AG04449 (cell line): Measurements from ENCODE around the gene MAP3K5.
"Not testable (repeated sequence)": the region's sequence is repeated elsewhere in the genome, so short reads cannot be mapped to it uniquely, and the experiment has no call there.

Experiments
- CTCF ChIA-PET: fragments of 350-600 bp; formaldehyde crosslinking; extraction: SDS; loops from one replicate; lab custom pipeline; 2021; ENCODE audit warnings: antibody characterized with exemption; lab: Yijun Ruan, JAX
- POLR2A ChIA-PET: fragments of 400-600, 350-600 bp; formaldehyde crosslinking; extraction: SDS; loops from one replicate; lab custom pipeline; 2020; ENCODE audit warnings: antibody characterized with exemption, inconsistent platforms; lab: Yijun Ruan, JAX
- DNase-seq: peaks from one replicate; pipeline ENCODE4 v3.0.0-alpha.2; 2010; ENCODE audit warnings: low read depth, low spot score
- H3K4me3 ChIP-seq: 2 replicates; pipeline ENCODE4 v1.5.1; 2011; ENCODE audit warnings: low read depth, mild to moderate bottlenecking, control low read depth, low read length
- CTCF ChIP-seq: IDR thresholded peaks from one replicate; pipeline ENCODE4 v1.5.1; 2011; ENCODE audit warnings: mild to moderate bottlenecking, moderate library complexity, low read length, control low read depth, inconsistent platforms; ENCODE audit not compliant: insufficient read depth; ENCODE audit errors: missing control alignments

MAP3K5 gene

GRCh38 chr6:136716917-136717715 lies 75.2 kb downstream of the MAP3K5 start:
- ChIA-PET POLR2A (no interaction called here), CTCF (no interaction called here)
- no peak for DNase-seq
- no peak overlapping the region for H3K4me3 ChIP-seq
- TF ChIP-seq CTCF: no peak

DNA sequence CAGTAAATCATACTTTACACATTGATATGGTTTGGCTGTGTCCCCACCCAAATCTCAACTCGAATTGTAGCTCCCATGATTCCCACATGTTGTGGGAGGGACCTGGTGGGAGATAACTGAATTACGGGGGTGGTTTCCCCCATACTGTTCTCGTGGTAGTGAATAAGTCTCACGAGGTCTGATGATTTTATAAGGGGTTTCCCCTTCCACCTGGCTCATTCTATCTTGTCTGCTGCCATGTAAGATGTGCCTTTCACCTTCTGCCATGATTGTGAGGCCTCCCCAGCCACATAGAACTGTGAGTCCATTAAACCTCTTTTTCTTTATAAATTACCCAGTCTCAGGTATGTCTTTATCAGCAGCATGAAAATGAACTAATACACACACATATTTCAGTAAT lies 79.6 kb downstream of the MAP3K5 start:
- DNase-seq, H3K4me3 ChIP-seq, POLR2A ChIA-PET: not testable (repeated sequence)
- CTCF ChIA-PET: interaction anchor here (1.2 kb wide), 1 partner anchor 80 kb away, joined by 4 read pairs; the partner anchor contains the start of gene MAP3K5

GRCh38 chr6:136711644-136712043 lies 80.6 kb downstream of the MAP3K5 start:
- CTCF ChIA-PET: interaction anchor here (1.2 kb wide), 1 partner anchor 81 kb away, joined by 4 read pairs; the partner anchor contains the start of gene MAP3K5

GRCh38 chr6:136710877-136711552 lies 81.3 kb downstream of the MAP3K5 start:
- POLR2A ChIA-PET: no interaction called here
- CTCF ChIA-PET: interaction anchor here (1.2 kb wide), 1 partner anchor 81 kb away, joined by 4 read pairs; the partner anchor contains the start of gene MAP3K5
- no peak overlapping the region for H3K4me3 ChIP-seq

More at GRCh38 chr6:136711644-136712043, 80.6 kb downstream of the MAP3K5 start:
- DNase-seq: no peak
- no peak overlapping the region for H3K4me3 ChIP-seq
- POLR2A ChIA-PET: interaction anchor here (0.7 kb wide), 1 partner anchor 80 kb away, joined by 3 read pairs; no protein-coding TSS in a partner anchor
- no peak for TF ChIP-seq CTCF

GRCh38 chr6:136709429-136709828 lies 82.8 kb downstream of the MAP3K5 start:
- DNase-seq: no peak
- CTCF ChIA-PET: no interaction called here
- TF ChIP-seq CTCF: no peak
- POLR2A ChIA-PET: no interaction called here
- H3K4me3 ChIP-seq: no peak overlapping the region

More at GRCh38 chr6:136710877-136711552, 81.3 kb downstream of the MAP3K5 start:
- TF ChIP-seq CTCF: no peak
- DNase-seq: no peak

- CTCF ChIA-PET: interaction anchor here (1.3 kb wide), 1 partner anchor 86 kb away, joined by 3 read pairs; the partner anchor contains the start of gene MAP3K5
- POLR2A ChIA-PET: no interaction called here
- DNase-seq: no peak
- no peak for TF ChIP-seq CTCF
- H3K4me3 ChIP-seq: no peak overlapping the region
These were observed 85.8 kb downstream of the MAP3K5 start for GRCh38 chr6:136706430-136706829.
